ENCODE results near the gene INHBB.

INHBB gene

DNA sequence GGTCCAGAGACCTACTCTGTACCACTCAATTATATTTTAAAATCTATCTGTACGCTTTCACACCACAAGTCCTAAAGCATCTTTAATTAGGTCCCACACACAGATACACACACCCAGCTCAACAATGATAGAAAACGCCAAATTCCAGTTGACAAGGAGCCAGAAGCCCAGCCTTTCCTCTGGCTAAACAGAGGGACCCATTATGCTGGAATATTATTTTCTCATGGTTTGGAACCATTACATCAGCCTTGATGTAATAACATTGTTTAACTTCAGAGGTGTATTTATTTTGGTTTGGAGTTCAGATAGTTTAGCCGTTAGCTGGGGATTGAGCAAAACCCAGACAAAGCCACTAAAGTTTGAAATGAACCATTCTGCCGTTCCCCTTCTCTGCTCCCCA lies 14.0 kb upstream of the INHBB start:
- no peak overlapping the region for H3K4me3 ChIP-seq (ENCODE audit: low read depth, low read length)
- TF ChIP-seq, protein P1, sequence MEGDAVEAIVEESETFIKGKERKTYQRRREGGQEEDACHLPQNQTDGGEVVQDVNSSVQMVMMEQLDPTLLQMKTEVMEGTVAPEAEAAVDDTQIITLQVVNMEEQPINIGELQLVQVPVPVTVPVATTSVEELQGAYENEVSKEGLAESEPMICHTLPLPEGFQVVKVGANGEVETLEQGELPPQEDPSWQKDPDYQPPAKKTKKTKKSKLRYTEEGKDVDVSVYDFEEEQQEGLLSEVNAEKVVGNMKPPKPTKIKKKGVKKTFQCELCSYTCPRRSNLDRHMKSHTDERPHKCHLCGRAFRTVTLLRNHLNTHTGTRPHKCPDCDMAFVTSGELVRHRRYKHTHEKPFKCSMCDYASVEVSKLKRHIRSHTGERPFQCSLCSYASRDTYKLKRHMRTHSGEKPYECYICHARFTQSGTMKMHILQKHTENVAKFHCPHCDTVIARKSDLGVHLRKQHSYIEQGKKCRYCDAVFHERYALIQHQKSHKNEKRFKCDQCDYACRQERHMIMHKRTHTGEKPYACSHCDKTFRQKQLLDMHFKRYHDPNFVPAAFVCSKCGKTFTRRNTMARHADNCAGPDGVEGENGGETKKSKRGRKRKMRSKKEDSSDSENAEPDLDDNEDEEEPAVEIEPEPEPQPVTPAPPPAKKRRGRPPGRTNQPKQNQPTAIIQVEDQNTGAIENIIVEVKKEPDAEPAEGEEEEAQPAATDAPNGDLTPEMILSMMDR (IDR thresholded peaks at IDR 0.05; ENCODE audit: low read depth, low read length) = no peak

DNA sequence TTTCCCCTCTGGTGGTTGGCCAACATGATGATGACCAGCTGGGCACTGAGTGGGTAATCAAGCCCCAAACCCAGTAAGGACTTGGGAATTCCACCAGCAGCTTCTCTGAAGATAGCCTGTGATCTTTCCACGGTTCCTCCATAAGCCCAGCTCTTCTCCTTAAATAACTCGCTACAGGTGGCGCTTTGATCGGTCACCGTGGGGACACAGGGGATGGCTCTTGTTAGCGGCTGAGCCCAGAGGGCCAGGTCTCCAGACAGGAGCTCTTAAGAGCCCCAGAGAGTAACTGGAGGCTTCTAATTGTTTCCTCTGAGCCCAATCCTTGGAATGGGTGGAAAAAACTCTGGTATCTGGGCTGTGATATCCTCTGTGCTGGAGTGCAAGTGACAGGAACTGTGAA lies 13.6 kb upstream of the INHBB start:
- TF ChIP-seq, protein P1 (IDR thresholded peaks at IDR 0.05; ENCODE audit: low read depth, low read length) = no peak

DNA sequence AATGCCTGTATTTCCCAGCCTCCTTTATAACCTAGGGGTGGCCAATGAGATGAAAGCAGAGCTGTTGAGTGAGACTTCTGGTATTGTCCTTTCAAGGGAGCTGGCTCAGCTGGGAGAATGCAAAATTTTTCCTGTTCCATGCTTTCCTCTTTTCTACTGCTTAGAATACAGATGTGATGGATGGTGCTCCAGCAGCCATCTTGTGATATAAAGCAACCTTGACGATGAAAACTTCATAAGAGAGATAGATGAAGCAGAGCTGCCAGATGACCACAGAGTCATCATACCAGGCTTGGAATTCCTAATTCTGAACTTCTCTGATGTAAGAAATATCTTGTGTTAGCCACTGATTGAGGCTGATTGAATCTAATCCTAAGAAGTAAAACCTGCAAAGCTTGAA lies 11.9 kb upstream of the INHBB start:
- TF ChIP-seq, protein P1 (IDR thresholded peaks at IDR 0.05; ENCODE audit: low read depth, low read length) = no peak
- H3K4me3 ChIP-seq (ENCODE audit: low read depth, low read length) = no peak overlapping the region

More for the DNA sequence above, 13.6 kb upstream of the INHBB start:
- H3K4me3 ChIP-seq (ENCODE audit: low read depth, low read length) = no peak overlapping the region

DNA sequence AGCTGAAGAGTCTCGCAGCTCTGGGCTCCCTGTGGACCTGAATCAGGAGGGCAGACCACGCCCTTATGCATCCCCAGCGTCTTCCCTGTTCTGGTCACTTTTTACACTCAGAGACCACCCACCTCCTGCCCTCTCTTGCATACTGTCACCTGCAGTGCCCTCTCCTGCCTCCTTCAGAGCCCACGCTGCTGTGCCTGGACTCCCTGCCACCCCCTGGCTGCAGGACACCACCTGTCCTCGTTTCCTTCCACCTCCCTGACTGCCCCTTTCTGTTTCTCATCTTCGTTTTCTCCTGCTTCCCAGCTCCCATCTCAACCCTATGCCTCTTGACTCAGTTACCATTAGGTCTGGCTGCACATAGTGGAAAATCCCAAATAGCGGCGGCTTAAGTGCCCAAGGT lies 9.2 kb upstream of the INHBB start:
- no peak overlapping the region for H3K4me3 ChIP-seq (ENCODE audit: low read depth, low read length)
- TF ChIP-seq, protein P1 (IDR thresholded peaks at IDR 0.05; ENCODE audit: low read depth, low read length) = no peak

DNA sequence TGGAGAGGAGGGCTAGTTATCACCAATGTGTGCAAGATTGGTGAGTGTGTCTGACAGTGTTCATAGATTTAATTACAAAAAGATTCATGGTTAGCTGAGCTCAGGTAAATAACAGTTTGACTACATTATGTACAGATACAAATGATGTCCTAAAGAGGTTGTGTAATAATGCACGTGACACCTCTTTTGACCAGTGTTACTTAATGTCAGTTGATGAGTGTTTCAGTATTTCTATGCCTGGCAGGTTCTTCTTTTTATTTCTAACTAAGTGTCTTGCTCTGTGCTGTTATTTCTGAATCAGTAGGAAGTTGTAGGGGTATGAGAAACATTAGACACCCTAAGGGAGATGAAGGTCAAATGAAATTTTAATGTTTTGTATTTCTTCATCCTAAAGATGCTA lies 7.9 kb upstream of the INHBB start:
- TF ChIP-seq, protein P1 (IDR thresholded peaks at IDR 0.05; ENCODE audit: low read depth, low read length) = no peak
- H3K4me3 ChIP-seq (ENCODE audit: low read depth, low read length) = no peak overlapping the region

DNA sequence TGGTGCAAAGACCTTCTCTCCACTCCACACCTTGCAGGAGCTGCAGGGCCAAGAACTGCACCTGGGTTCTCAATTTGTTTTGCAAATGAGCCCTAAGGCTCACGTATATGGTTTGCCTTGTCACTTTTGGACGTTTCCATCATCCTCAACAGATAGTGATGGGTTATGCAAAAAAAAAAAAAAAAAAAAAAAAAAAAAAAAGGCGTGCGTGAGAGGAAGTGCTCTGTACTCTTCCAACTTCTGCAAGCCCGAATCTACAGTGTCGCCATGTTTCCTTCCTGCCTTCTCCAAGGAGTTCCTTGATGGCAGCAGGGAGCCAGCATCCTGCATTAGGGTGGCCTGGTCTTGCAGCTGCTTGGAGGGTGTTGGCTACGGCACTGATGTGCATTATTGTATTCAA lies 4.0 kb upstream of the INHBB start:
- H3K4me3 ChIP-seq (ENCODE audit: low read depth, low read length) = no peak overlapping the region
- TF ChIP-seq, protein P1 (IDR thresholded peaks at IDR 0.05; ENCODE audit: low read depth, low read length) = no peak

DNA sequence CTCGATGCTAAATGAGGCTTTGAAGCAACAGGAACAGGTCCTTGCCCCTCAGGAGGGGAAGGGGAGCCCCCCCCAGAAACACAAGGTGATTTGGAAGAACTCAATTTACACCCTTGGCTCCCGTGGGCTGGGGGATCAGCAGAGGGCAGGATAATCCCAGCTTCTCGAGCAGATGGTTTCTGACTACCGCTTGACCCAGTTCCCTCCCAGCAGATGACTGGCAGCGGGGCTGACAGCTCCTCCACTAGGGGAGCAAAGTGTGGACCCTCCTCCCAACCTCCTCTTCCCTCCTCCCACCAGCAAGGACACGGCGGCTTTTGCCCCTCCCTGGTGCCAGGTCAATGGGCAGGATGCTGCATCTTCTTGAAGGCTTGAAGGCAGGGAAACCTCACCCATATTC lies 3.5 kb upstream of the INHBB start:
- TF ChIP-seq, protein P1 (IDR thresholded peaks at IDR 0.05; ENCODE audit: low read depth, low read length) = no peak
- no peak overlapping the region for H3K4me3 ChIP-seq (ENCODE audit: low read depth, low read length)
